HL-60/S4 treated with phorbol 12-myristate 13-acetate at 8.2 ng/mL for 4 days and 3 days (cell line): Measurements from ENCODE around the gene ZNF516.

ENCODE experiments used
- in situ Hi-C: fragments of 300-500 bp; cut with MboI; formaldehyde crosslinking; loops from 2 replicates; pipeline ENCODE4 v1.15.0; 2022; ENCODE audit warnings: low sequenced_read_pairs

Gene ZNF516

DNA sequence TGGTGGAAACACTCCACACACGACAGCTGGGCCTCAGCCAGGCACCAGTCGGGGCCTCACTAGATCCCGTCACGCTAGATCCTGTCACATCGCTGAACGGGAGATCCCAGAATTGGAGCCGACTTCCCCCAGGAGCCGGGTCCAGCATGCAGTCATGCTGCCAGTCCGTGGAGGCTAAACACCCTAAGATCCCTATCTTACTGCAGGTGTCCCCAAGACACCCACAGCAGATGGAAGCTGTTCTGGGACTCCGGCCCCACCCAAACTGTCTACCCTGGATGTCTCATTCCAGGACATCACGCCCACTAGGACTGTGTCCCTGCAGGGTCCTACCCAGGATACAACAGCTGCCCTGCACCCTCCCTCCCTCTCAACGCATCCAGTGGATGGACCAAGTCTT lies 23.4 kb downstream of the ZNF516 start:
- in situ Hi-C loops: no loop called here

- in situ Hi-C loops: no loop called here
Measured at GRCh38 chr18:76468345-76469304, 26.4 kb downstream of the ZNF516 start.

GRCh38 chr18:76467371-76468190 lies 27.5 kb downstream of the ZNF516 start:
- in situ Hi-C loops: no loop called here

- in situ Hi-C loops: no loop called here
Measured at GRCh38 chr18:76466410-76466991, 28.5 kb downstream of the ZNF516 start.

- in situ Hi-C loops: no loop called here
Measured at GRCh38 chr18:76465630-76466409, 29.2 kb downstream of the ZNF516 start.

DNA sequence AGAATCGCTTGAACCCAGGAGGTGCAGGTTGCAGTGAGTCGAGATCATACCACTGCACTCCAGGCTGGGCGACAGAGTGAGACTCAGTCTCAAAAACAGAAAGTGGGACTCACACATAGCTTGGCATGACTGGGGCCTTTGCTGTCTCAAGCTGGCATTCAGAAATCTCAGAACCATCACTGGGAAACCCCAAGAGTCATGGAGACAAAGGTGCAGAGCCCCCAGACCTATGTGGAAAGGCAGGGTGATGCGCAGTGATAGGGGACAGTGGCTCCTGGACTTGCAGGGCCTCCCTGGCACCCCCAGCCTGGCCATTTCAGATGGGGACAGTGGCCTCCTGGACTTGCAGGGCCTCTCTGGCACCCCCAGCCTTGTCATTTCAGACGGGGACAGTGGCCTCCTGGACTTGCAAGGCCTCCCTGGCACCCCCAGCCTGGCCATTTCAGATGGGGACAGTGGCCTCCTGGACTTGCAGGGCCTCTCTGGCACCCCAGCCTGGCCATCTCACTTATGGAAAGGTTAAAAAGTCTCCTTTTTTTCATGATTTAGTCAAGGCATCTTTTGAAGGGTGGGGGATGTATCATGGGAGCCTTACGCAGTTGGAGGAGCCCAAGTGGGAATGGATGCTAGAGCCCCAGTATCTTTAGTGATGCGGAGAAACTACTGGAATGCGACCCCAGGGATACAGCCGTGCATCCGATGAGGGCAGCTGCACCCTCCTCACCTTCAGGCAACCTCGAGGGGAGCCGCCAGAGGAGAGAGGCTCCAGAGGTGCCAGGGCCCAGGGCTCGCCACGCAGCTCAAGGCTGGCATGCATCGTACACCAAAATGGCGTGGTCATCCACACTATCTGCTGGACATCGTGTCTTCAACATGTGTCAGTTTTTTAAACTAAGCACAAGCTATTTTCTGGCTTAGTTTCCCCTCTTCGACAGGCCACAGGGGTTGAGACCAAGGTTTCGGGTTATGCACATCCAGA lies 30.5 kb downstream of the ZNF516 start:
- in situ Hi-C loops: no loop called here

DNA sequence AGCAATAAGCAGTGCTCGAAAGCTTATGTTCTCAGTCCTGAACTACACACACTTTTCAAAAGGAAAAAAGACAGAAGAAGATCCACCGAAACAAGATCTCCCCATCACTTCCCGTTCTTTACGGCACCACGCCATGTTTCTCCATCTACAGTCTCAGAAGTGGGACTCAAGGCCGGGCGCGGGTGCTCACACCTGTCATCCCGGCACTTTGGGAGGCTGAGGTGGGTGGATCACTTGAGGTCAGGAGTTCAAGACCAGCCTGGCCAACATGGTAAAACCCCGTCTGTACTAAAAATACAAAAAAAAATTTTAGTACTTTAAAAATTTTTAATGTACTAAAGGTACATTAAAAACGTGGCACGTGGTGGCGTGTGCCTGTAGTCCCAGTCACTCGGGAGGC lies 31.2 kb downstream of the ZNF516 start:
- in situ Hi-C loops: no loop called here

- in situ Hi-C loops: no loop called here
Measured at GRCh38 chr18:76463358-76463757, 31.7 kb downstream of the ZNF516 start.

DNA sequence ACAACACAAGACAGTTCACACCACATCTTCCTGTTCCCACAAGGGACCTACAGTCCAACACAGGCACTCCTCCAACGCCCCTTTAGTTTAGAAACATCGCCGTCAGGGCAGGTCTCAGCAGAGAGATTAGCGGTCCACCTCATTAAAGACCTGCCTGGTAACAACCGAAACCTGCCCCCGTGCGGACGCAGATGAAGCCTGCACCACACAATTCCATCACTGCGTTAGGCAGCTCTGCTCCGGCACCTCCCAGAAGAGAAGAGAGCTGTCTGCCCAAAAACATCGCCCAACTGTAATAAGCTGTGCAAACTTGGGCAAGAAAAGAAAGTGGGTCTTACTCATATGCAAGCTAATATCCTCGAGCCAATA lies 32.7 kb downstream of the ZNF516 start:
- in situ Hi-C loops: no loop called here

GRCh38 chr18:76461692-76462325 lies 33.2 kb downstream of the ZNF516 start:
- in situ Hi-C loops: no loop called here

DNA sequence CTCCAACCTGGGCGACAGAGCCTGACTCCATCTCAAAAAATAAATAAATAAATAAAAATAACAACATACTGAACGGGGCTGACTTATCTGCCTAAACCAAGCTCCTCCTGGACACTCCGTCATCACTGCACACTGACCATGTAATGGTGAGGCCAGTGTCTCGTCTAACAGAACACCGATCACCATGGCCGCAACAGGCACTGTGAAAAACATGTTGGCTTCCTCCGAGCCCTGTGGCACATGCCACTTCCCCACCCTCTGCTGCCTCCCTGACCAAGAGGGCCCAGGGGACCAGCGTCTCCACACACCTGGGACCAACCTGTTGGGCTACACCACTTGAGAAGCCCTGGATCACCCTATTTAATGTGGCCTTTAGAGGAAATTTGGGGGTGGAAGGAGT lies 33.9 kb downstream of the ZNF516 start:
- in situ Hi-C loops: no loop called here

- in situ Hi-C loops: no loop called here
Measured at GRCh38 chr18:76460482-76460881, 34.6 kb downstream of the ZNF516 start.

- in situ Hi-C loops: no loop called here
Measured at GRCh38 chr18:76459687-76460350, 35.2 kb downstream of the ZNF516 start.

- in situ Hi-C loops: no loop called here
Measured at GRCh38 chr18:76459312-76459686, 35.7 kb downstream of the ZNF516 start.

GRCh38 chr18:76458522-76459311 lies 36.3 kb downstream of the ZNF516 start:
- in situ Hi-C loops: no loop called here

DNA sequence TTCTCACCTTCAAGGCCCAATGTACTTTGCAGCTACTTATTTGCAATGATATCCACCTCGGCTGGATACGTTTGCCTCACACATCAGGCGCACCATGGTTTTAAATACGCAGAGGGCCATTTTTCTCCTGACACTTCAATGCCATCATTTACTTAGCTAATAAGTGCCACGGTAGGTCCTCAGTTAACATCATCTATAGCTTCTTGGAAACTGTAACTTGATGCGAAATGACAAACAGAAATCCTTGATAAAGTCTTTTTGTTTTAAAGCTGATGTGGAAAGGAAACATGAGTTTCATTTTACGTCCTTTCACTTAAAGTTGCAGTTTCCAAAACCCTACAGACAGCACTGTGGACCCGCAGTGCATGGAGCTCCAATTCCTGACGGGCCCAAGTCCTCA lies 37.1 kb downstream of the ZNF516 start:
- in situ Hi-C loops: no loop called here

DNA sequence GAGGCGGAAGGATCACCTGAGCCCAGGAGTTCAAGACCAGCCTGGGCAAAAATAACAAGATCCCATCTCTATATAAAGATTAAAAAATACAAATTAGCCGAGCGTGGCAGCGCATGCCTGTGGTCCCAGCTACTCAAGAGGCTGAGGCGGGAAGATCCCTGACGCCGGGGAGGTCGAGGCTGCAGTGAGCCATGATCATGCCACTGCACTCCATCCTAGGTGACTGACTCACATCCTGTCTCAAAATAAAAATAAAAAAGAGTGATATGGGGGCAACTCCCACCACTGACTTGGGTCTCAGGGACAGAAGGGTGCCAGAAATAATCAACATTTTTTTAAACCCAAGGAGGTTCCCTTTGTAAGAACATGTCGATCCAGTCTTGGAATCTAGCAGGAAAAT lies 37.6 kb downstream of the ZNF516 start:
- in situ Hi-C loops: no loop called here

- in situ Hi-C loops: no loop called here
Measured at GRCh38 chr18:76456823-76457222, 38.2 kb downstream of the ZNF516 start.
